Peyer's patch (tissue), 4 donors: ENCODE measurements around the gene PAX8. TPM values are rescaled to one million over a fixed set of nuclear protein-coding genes. Genes with fewer than 3 reads are reported as not detected.

Experiments used
- DNase-seq, 3 donors: peaks; one replicate each; pipeline ENCODE4 v3.0.0-alpha.2; 2017 to 2019
- H3K27ac ChIP-seq, 4 donors: fragments of 200-600 bp; sonication (generic); one replicate each; pipeline ENCODE4 v1.5.1; 2016 to 2019
- H3K27me3 ChIP-seq, 2 donors: fragments of 200-600 bp; sonication (generic); one replicate each; pipeline ENCODE4 v1.5.1; 2019
- H3K36me3 ChIP-seq, 3 donors: fragments of 200-600 bp; sonication (generic); one replicate each; pipeline ENCODE4 v1.5.1; 2016 to 2019
- H3K4me1 ChIP-seq, 4 donors: fragments of 200-600 bp; sonication (generic); one replicate each; pipeline ENCODE4 v1.5.1; 2016 to 2019
- H3K4me3 ChIP-seq, 4 donors: fragments of 200-600 bp; sonication (generic); 1 replicate in 3 of 4; 2 replicates in 1 of 4; pipeline ENCODE4 v1.5.1; 2016 to 2019; ENCODE audit warnings: mild to moderate bottlenecking in 1 of 4
- H3K9me3 ChIP-seq, 4 donors: fragments of 200-600 bp; sonication (generic); one replicate each; pipeline ENCODE4 v1.5.1; 2016 to 2019; ENCODE audit warnings: mild to moderate bottlenecking in 1 of 4
- CTCF ChIP-seq, 6 experiments: fragments of 450-650 bp in 4 of 6; fragments of 200-600 bp in 2 of 6; sonication (generic) in 1 of 6; IDR thresholded peaks; one replicate each; pipeline ENCODE4 v1.5.1; 2017 to 2019; ENCODE audit warnings: antibody characterized with exemption in 6 of 6, mild to moderate bottlenecking in 3 of 6, moderate library complexity in 1 of 6
- POLR2A ChIP-seq, 2 donors: fragments of 450-650 bp; IDR thresholded peaks; one replicate each; pipeline ENCODE4 v1.5.1; 2017; ENCODE audit warnings: antibody characterized with exemption in 2 of 2, mild to moderate bottlenecking in 2 of 2, moderate library complexity in 2 of 2
- total RNA-seq, 4 donors: library from RNA; depleted of rRNA; stranded (reverse); fragments of >200 nt; gene quantifications; one replicate each; pipeline ENCODE4 v1.1.0, GENCODE V29; 2016

PAX8 gene
- total RNA-seq, 4 donors from 2014 or later = 3.3 to 22.1 (median 14.2) TPM

- H3K4me3 ChIP-seq = no peak overlapping the region
- TF ChIP-seq CTCF (IDR thresholded peaks at IDR 0.05) = no peak
- no peak for TF ChIP-seq POLR2A (IDR thresholded peaks at IDR 0.05)
- no peaks in the 10 kb centered on the region for H3K27me3 ChIP-seq
- H3K9me3 ChIP-seq = no peaks in the 10 kb centered on the region
- DNase-seq = peak in 1 of 3 donors; percentile 50
- peak overlapping the region in 3 of 4 donors; percentile 23 to 64 (median 26) for H3K27ac ChIP-seq
- peaks cover 0 to 49% (median 22%) of the 10 kb centered on the region in 4 donors for H3K4me1 ChIP-seq
- H3K36me3 ChIP-seq = peaks cover 0 to 21% (median 0%) of the 10 kb centered on the region in 3 donors
These were observed 97.3 kb downstream of the PAX8 start for GRCh38 chr2:113181258-113182051.

- peak in 1 of 6 experiments; percentile 3 for TF ChIP-seq CTCF (IDR thresholded peaks at IDR 0.05)
- TF ChIP-seq POLR2A (IDR thresholded peaks at IDR 0.05) = peak in 1 of 2 donors; percentile 27
- peak overlapping the region in 3 of 4 donors; percentile 22 to 70 (median 64) for H3K27ac ChIP-seq
- peak in 1 of 3 donors; percentile 63 for DNase-seq
These were observed 98.4 kb downstream of the PAX8 start for GRCh38 chr2:113180131-113180946.

GRCh38 chr2:113179446-113180045 is 99.2 kb downstream of the PAX8 start:
- Histone ChIP-seq H3K36me3 (peaks cover 0 to 21% (median 0%) of the 10 kb centered on the region in 3 donors), H3K27ac (peak overlapping the region in 1 of 4 donors; percentile 70), H3K4me3 (no peak overlapping the region), H3K27me3 (no peaks in the 10 kb centered on the region), H3K9me3 (no peaks in the 10 kb centered on the region), H3K4me1 (peaks cover 0 to 41% (median 22%) of the 10 kb centered on the region in 4 donors)
- peak in 1 of 3 donors; percentile 5 for DNase-seq
- TF ChIP-seq POLR2A (IDR thresholded peaks at IDR 0.05) (no peak), CTCF (IDR thresholded peaks at IDR 0.05) (no peak)

More at GRCh38 chr2:113180131-113180946, 98.4 kb downstream of the PAX8 start:
- no peaks in the 10 kb centered on the region for H3K27me3 ChIP-seq
- H3K4me1 ChIP-seq = peaks cover 0 to 43% (median 22%) of the 10 kb centered on the region in 4 donors
- no peaks in the 10 kb centered on the region for H3K9me3 ChIP-seq
- peak overlapping the region in 2 of 4 donors; percentile 2 to 9 for H3K4me3 ChIP-seq
- peaks cover 0 to 21% (median 0%) of the 10 kb centered on the region in 3 donors for H3K36me3 ChIP-seq

- H3K9me3 ChIP-seq = no peaks in the 10 kb centered on the region
- H3K27ac ChIP-seq = peak overlapping the region in 1 of 4 donors; percentile 13
- TF ChIP-seq CTCF (IDR thresholded peaks at IDR 0.05) (no peak), POLR2A (IDR thresholded peaks at IDR 0.05) (no peak)
- no peak overlapping the region for H3K4me3 ChIP-seq
- peak in 1 of 3 donors; percentile 30 for DNase-seq
- H3K4me1 ChIP-seq = peaks cover 0 to 41% (median 22%) of the 10 kb centered on the region in 4 donors
- no peaks in the 10 kb centered on the region for H3K27me3 ChIP-seq
- H3K36me3 ChIP-seq = peaks cover 0 to 21% (median 0%) of the 10 kb centered on the region in 3 donors
These were observed 99.8 kb downstream of the PAX8 start for GRCh38 chr2:113178891-113179290.
